ENCODE results near the gene KRT75.

- TF ChIP-seq CTCF (conservative IDR thresholded peaks at IDR 0.05; ENCODE audit: low read length): no peak
- no peak for TF ChIP-seq EZH2phosphoT487 (IDR thresholded peaks at IDR 0.05; ENCODE audit: borderline replicate concordance)
Observed at GRCh38 chr12:52461693-52462092, 27.5 kb upstream of the KRT75 start.
